Activated effector memory CD4-positive, alpha-beta T cell treated with Interleukin-2 at 50 U/mL for 16 hours (primary cell): ENCODE results near the gene ARSH.
"Not testable (repeated sequence)": the region's sequence is repeated elsewhere in the genome, so short reads cannot be mapped to it uniquely, and the experiment has no call there.

Source experiments
- DNase-seq: peaks from one replicate; pipeline ENCODE4 v3.0.0-alpha.2; 2020

Gene ARSH, protein sequence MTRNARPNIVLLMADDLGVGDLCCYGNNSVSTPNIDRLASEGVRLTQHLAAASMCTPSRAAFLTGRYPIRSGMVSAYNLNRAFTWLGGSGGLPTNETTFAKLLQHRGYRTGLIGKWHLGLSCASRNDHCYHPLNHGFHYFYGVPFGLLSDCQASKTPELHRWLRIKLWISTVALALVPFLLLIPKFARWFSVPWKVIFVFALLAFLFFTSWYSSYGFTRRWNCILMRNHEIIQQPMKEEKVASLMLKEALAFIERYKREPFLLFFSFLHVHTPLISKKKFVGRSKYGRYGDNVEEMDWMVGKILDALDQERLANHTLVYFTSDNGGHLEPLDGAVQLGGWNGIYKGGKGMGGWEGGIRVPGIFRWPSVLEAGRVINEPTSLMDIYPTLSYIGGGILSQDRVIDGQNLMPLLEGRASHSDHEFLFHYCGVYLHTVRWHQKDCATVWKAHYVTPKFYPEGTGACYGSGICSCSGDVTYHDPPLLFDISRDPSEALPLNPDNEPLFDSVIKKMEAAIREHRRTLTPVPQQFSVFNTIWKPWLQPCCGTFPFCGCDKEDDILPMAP

DNA sequence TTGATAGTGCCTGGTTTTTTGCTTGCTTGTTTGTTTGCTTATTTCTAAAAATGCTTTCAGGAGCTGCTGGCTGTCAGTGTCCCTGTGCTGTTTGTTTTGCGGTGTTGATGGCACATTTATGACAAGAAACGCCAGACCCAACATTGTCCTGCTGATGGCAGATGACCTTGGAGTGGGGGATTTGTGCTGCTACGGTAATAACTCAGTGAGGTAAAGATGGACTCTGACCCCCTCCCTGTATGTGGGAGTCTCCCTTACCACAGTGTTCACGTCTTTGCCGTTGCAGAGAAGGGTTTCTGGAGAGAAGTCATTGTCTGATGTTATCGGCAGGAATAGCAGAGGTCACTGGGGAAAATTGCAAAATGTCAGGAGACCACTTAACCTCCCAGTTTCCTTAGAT, at the start of gene ARSH:
Gene ARSH, plus strand, starts transcription at position 52 of the 400 bp plus-strand sequence. Its CDS starts 67 bp downstream, at position 119.
- no peak for DNase-seq

DNA sequence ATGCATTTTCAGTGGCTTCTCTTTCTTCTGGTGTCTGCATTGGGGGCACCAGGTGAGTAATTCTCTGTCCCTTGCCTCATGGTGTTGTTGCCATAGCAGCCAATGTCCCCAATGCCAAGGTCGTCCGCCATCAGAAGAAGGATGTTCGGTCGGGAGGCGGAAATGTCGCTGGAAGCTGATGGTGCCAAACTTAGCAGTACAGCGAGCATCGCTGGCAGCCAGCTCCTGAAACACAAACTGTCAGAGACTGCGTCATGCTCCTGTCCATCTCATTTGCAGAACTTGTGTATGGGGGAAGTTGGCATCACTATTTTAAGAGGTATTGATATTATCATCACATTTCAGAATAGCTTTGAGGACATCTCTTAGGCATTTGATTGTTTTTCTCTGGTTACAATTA, 48.1 kb upstream of the ARSH start:
- no peak for DNase-seq

GRCh38 chrX:2960861-2961515, 45.4 kb upstream of the ARSH start:
- no peak for DNase-seq

GRCh38 chrX:2962381-2962780, 44.0 kb upstream of the ARSH start:
- no peak for DNase-seq

DNA sequence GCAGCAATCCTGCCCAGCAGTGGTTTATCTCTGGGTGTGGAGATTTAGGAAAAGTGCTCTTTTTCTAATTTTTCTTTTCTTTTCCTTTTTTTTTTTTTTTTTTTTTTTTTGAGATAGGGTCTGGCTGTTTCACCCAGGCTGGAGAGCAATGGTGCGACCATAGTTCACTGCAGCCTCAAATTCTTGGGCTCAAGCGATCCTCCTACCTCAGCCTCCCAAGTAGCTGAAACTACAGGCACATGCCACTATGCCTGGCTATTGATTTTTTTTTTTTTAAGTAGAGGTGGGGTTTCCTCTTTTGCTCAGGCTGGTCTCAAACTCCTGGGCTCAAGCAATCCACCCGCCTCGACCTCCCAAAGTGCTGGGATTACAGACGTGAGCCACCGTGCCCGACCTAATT, 42.9 kb upstream of the ARSH start:
- not testable (repeated sequence) for DNase-seq

DNA sequence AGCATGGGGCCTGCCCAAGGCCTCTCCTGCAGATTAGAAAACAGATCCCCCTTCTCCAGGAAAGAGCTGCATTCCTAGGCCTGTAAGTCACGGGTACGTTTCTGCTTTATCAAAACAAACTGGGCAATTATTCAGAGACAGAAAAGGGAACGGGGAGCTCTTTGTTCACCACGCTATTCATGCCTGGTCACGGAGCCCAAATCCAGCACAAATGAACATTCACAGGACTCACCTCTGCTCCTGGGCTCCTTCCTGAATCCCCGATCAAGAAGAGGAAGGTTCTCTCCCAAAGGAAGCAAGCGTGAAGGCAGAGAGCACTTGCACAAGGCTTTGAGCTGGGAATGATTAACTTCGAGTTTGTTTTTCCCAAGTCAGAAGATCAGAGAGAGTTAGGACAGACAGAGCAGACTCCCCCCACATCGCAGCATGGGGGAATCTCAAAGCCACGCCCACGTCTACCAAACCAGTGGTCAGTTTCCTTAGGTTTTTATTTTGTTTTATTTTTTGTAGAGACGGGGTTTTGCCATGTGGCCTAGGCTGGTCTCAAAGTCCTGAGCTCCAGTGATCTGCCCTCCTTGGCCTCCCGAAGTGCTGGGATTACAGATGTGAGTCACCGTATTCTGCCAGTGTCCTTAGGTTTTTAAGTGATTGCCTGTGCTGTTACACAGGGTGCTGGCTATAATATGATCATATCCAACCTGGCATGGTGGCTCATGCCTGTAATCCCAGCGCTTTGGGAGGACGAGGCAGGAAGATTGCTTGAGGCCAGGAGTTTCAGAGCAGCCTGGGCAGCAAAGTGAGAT, 42.2 kb upstream of the ARSH start:
- not testable (repeated sequence) for DNase-seq

GRCh38 chrX:2965965-2966364, 40.4 kb upstream of the ARSH start:
- no peak for DNase-seq

- DNase-seq: no peak
These were observed 39.3 kb upstream of the ARSH start for GRCh38 chrX:2967012-2967411.

- DNase-seq: no peak
These were observed 38.8 kb upstream of the ARSH start for GRCh38 chrX:2967584-2967983.

DNA sequence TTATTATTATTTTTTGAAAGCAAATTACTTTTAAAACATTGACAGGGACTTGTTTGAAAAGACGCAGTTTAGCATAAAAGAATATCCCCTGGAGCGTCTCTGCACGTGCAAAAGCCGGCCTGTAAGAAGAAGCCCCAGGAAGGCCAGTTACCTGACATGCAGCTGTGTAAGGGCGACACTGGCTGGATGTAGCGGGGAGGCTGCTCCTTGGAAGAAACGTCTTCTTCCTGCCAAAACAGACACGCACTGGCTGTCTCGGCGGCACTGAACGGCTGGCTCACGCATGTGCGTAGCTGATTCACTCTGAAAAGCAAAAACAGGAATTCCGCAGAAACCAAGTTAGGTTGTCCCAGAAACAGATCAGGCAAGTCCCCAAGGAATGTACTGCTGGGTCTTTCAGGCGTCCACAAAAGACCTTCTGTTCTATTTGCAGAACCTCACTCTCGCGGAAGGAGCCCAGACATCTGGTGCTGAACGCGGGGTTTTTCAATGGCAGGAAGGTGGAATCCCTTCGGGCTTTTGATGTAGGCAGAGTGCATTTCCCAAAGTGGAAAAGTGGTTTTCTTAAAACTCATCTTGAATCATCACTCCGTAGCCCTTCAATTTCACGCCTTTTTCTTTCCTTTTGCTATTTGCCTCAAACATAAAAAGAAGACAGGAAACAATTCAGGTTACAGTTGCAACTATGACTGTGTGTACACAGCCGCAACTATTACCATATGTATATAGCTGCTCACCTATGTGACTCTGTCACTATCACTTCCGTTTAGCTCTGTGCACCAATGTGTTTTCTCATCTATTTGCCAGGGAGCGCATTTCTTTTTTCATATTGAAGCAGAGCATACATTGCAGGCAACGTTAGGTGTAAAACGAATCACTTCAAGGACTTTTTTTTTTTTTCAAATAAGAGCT, 38.1 kb upstream of the ARSH start:
- no peak for DNase-seq

- DNase-seq: no peak
These were observed 37.3 kb upstream of the ARSH start for GRCh38 chrX:2969021-2969420.

DNA sequence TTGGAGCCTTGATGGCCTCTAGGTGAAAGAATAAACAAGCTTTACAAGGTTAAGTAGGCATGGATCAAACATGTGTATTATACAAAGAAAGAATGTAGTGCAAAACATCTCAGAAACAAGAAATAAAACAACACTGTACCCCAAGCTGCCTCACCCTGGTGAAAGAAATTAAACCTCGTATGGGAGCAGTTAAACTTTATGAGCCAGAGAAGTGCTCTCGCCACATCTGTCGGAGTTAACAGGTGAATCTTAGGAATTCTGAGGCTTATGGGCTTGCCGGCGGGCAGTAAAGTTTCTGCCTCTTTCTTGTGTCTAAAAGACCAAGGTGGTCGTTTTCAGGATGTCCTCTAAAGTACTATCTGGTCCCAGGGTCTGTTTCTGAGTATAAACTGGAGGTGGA, 34.0 kb upstream of the ARSH start:
- no peak for DNase-seq

DNA sequence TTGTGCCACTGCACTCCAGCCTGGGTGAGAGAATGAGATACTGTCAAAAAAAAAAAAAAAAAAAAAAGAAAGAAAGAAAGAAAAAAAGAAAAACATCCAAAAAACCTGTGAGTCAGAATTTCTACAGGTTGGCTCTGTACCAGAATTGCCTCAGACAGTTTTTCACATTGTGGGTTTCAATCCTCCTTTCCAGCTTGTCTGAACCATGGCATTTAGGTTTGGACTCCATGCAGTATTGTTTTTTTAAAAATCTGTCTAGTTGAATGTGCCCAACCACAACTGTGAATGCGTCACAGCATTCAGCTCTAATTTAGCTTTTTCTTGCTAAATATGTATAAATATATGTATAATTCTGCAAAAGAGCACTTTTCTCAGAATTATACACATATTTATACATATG, 31.4 kb upstream of the ARSH start:
- no peak for DNase-seq

GRCh38 chrX:2978639-2979038, 27.7 kb upstream of the ARSH start:
- DNase-seq: not testable (repeated sequence)

DNA sequence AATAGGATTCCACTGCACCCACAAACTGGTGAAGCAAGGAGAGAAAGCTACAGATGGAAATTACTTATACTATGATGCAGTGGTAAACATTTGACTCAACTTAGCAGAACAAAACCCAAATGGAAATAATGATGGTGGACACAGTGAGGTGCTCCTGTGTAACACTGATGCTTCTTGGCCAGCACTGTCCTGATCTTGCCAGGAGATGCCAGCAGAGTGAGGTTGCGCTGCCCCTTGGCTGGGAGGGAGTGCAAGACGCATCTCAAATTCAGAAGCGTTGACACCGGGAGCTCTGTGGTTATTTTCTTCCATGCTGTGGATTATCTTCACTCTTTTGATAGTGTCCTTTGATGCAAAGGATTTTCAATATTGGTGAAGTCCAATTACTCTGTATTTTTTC, 22.0 kb upstream of the ARSH start:
- no peak for DNase-seq

DNA sequence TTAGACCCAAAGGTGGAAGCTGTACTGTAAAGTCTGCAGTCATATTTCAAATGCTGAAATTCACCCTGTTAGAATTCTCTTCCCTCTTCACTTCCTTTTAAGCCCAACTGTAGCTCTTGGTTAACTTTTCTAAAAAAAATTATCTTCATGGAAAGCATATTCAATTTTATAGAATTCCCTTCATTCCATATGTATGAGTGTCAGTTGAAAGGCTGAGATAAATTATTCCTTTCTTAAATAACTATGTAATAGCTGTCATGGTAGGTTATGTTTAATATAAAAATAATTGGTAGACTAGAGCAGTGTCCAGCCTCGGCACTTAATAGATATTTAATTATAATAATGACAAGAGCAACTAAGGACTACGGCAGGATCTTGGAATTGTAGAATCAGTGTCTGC, 16.8 kb upstream of the ARSH start:
- no peak for DNase-seq

- DNase-seq: no peak
These were observed 4.2 kb downstream of the ARSH start for GRCh38 chrX:3010532-3010931.

DNA sequence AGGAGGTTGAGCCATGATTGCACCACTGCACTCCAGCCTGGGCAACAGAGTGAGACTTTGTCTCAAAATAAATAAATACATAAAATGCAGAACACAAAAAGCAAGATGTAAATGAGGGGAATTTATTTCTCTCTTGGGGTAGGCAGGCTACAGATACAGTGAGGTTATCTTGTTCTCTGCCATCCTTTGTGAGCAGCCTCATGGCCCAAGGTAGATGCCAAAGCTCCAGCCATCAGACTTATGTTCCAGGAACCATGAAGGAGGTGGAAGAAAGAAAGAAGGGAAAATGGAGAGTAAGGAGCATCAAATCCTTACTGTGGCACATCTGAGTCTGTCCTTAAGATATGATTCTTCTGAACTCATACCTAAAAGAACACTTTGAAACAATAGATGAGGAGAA, 11.1 kb downstream of the ARSH start:
- no peak for DNase-seq

DNA sequence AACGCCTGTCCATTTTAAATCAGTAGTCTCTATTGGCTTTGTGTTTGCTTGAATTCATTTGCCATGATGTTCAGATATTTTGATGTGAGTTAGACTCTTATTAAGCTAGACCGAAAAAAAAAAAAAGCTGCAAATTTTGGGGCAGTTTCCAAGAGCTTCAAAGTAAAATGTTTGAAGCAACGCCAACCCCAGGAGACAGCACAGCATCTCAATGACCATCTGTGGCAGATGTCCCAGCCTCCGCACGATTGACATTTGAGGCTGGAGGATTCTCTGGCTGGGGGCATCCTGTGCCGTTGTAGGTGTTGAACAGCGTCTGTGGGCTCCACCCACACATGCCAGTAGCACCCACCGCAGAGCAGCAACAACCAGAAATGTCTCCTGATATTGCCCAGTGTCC, 17.8 kb downstream of the ARSH start:
- DNase-seq: no peak

- no peak for DNase-seq
These were observed 19.9 kb downstream of the ARSH start for GRCh38 chrX:3026074-3026815.

DNA sequence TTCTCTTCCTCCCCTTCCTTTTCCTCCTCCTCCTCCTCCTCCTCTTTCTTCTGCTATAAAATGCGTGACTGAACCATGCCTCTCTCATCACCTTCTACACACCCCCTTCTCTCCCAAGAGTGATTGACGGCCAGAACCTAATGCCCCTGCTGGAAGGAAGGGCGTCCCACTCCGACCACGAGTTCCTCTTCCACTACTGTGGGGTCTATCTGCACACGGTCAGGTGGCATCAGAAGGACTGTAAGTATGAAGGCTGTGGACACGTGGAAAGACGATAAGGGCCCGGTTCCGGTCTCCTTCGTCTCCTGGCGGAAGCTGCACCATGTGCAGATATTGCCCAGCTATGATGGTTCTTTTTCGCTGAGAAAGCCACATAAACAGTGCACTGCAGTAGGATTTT, 22.8 kb downstream of the ARSH start:
- DNase-seq: no peak

GRCh38 chrX:3037218-3037617, 30.9 kb downstream of the ARSH start:
- no peak for DNase-seq
